ENCODE results near the gene CGREF1. TPM values are rescaled to one million over a fixed set of nuclear protein-coding genes. Genes with fewer than 3 reads are reported as not detected.

CGREF1 gene
- total and polyA plus RNA-seq, 9 donors, result 0.76 to 6.7 (median 2.2) TPM

DNA sequence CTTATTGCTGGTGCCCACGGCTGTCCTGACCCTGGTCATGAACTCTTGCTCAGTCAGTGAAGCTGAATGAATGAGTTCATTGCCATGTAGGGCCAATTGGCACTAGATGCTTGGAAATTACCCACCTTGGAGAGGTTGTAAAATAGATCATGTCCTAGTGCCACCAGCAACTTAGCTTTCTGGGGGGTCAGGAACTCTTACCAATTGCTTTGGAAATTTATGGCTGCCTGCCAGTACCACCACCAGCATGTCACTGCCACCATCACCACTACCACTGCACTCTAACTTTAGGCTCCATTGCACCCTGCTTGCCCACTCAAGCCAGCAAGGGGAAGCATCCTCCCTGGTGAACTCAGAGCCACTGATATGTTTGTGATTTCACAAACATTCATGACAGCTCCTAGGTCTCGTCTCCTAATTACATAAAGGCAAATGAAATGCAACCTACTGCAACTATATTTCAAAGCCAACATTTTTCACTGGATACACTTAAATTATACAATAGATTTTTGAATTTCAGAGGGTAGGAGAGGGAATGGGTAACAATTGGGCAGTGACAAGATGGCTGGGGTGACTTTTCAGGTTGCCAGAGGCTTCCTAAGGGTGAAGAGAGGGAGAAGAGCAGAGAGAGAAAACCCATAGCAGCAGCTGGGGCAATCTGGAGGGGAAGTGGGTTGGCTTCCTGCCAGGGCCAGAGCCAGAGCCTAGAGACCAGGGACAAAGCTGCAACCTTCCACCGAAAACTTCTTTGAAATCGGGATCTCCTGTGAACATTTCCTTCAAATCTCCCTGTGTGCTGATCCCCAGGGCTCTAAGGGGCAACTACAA is 44.0 kb downstream of the CGREF1 start:
- H3K4me1 ChIP-seq (ENCODE audit: control insufficient read depth, insufficient read depth, low read length), result peaks cover 79% of the 10 kb centered on the region
- peak overlapping the region; percentile 56 for H3K27ac ChIP-seq (ENCODE audit: low read length)
- WGBS (ENCODE audit: insufficient coverage), result 55% methylated on average over 3 of the region's 4 CpGs
- H3K9me3 ChIP-seq (replicated peaks; ENCODE audit: control insufficient read depth, low read depth, low read length), result no peaks in the 10 kb centered on the region
- no peaks in the 10 kb centered on the region for H3K27me3 ChIP-seq (ENCODE audit: control insufficient read depth, insufficient read depth, low read length)
- peak; percentile 67 for DNase-seq
- H3K4me3 ChIP-seq (ENCODE audit: low read length), result no peak overlapping the region
- peaks cover 2% of the 10 kb centered on the region for H3K36me3 ChIP-seq (ENCODE audit: control insufficient read depth, insufficient read depth, low read length)

DNA sequence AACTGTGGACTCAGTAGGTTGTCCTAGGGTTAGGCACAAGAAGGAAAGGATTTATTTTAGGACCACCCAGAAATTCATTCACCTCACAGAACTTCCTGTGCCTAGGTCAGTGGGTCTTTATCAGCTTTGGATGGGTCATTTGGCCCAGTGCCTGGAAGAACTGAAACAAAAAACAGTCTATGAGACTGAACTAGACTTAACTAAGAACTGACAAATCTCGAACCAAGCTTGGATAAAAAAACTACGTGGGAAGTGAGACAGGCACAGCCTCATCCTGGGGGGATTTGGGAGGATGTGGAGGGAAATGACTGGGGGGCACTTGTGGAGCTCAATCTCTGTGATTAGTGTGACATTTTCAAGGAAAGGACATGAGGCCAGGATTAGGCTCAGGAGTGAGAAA is 45.1 kb downstream of the CGREF1 start:
- H3K4me3 ChIP-seq (ENCODE audit: low read length), result no peak overlapping the region
- 55% methylated on average over 2 of the region's 2 CpGs for WGBS (ENCODE audit: insufficient coverage)
- peak overlapping the region; percentile 9 for H3K27ac ChIP-seq (ENCODE audit: low read length)
- H3K36me3 ChIP-seq (ENCODE audit: control insufficient read depth, insufficient read depth, low read length), result peaks cover 13% of the 10 kb centered on the region
- DNase-seq, result no peak
- H3K27me3 ChIP-seq (ENCODE audit: control insufficient read depth, insufficient read depth, low read length), result no peaks in the 10 kb centered on the region
- H3K4me1 ChIP-seq (ENCODE audit: control insufficient read depth, insufficient read depth, low read length), result peaks cover 75% of the 10 kb centered on the region
- no peaks in the 10 kb centered on the region for H3K9me3 ChIP-seq (replicated peaks; ENCODE audit: control insufficient read depth, low read depth, low read length)

DNA sequence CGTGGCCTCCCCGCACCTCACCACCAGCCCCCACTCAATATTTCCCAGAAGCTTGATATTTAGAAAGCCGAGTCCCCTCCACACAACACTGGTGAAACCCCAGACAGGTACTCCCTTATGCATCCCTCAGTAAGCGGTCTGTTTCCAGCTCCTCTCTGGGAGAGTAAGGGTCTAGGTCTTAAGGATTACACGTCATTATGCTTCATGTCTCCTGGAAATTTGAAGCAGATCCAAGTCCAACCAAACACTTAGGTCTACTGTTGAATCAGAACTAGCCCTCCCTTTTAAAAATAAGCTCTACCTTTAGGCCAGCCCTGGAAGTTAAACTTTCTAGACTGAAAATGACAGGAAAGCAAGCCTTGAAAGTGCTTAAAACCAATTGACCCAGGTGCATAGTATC is 46.0 kb downstream of the CGREF1 start:
- peaks cover 73% of the 10 kb centered on the region for H3K4me1 ChIP-seq (ENCODE audit: control insufficient read depth, insufficient read depth, low read length)
- no peaks in the 10 kb centered on the region for H3K27me3 ChIP-seq (ENCODE audit: control insufficient read depth, insufficient read depth, low read length)
- H3K36me3 ChIP-seq (ENCODE audit: control insufficient read depth, insufficient read depth, low read length), result peaks cover 21% of the 10 kb centered on the region
- H3K27ac ChIP-seq (ENCODE audit: low read length), result peak overlapping the region; percentile 98
- WGBS (ENCODE audit: insufficient coverage), result 15% methylated on average over 2 of the region's 5 CpGs
- H3K9me3 ChIP-seq (replicated peaks; ENCODE audit: control insufficient read depth, low read depth, low read length), result no peaks in the 10 kb centered on the region
- no peak overlapping the region for H3K4me3 ChIP-seq (ENCODE audit: low read length)
- DNase-seq, result peak; percentile 69

DNA sequence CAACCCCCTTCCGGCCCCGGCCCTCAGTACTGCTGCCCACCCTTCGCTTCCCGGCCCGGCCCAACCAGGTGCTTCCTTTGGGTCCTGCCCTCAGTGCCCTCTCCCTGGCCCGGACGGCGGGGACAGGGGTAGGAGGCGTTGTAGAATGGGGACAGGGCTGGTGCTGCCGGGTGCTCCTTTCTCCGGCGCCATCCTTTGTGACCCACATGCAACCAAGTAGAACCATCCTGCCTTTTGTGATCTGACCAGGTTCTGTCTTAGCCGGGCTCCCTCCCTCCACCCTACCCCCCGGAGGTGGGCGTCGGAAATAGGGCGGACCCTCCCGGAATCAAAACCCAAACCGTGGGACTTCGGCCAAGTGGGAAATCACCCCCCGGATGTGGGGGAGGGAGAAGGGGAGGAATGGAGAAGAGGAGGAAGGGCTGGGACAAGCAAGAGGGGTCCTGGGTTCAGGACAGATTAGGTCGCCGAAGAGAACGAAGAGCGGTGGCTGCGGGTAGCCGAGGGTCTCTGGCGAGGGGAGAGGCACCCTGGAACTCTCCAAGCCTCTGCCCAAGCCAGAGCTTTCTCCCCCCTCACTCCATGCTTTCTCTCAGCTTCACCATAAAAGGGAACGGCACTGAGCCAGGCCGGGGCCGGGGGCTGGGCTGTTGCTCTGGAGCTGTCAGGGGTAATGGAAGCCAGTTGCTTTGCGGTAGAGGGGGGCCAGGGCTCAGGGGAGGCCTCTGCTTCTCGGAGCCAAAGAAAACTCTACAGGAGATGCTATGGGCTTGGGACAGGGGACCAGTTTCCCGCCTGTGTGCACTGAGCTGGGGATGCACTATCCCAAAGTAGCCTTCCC is 46.7 kb downstream of the CGREF1 start:
- peak overlapping the region; percentile 70 for H3K4me3 ChIP-seq (ENCODE audit: low read length)
- no peaks in the 10 kb centered on the region for H3K27me3 ChIP-seq (ENCODE audit: control insufficient read depth, insufficient read depth, low read length)
- H3K27ac ChIP-seq (ENCODE audit: low read length), result peak overlapping the region; percentile 98
- WGBS (ENCODE audit: insufficient coverage), result 3% methylated on average over 12 of the region's 34 CpGs
- peaks cover 25% of the 10 kb centered on the region for H3K36me3 ChIP-seq (ENCODE audit: control insufficient read depth, insufficient read depth, low read length)
- peaks cover 67% of the 10 kb centered on the region for H3K4me1 ChIP-seq (ENCODE audit: control insufficient read depth, insufficient read depth, low read length)
- DNase-seq, result peak; percentile 88
- H3K9me3 ChIP-seq (replicated peaks; ENCODE audit: control insufficient read depth, low read depth, low read length), result no peaks in the 10 kb centered on the region

DNA sequence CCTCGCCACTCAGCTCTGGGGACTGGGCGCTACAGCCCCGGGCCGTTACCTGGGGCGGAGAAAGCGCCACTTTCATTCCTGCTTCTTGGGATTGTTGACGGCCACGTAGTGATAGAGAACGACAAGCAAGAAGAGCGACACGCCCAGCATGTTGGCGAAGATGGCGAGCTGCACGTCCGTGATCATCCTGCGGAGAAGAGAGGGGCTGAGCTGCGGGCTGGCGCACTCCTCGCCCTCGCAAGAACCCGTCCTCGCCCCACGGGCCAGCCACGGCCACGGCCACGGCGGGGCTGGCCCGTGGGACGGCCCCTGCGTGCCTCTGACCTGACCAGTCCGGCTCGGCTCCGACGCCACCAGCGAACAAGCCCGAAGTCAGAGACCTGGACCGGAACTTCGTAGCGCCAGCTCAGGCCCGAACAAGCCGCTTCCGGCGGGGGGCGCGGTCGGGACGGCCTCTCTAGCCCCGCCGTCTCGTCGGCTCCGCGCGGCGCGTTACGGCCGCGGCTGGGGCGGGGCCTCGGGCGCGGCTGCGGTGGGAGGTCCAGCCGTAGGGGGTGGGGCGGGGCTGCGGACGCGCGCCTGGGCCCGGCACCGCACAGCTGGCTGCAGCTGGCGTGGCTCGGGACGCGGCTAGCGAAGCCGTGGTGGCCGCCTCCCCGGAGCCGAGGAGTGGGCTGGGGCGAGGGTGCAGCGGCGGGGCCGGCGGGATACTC is 47.5 kb downstream of the CGREF1 start, which contains the start of gene OST4:
OST4 (minus strand) TSS at position 378 of the 713 bp plus-strand sequence.
- H3K4me3 ChIP-seq (ENCODE audit: low read length), result peak within 1 kb of the TSS; percentile 70
- WGBS (ENCODE audit: insufficient coverage), result under 1% methylated on average over 86 of the region's 86 CpGs
- H3K27ac ChIP-seq (ENCODE audit: low read length), result peak within 1 kb of the TSS; percentile 98
- H3K4me1 ChIP-seq (ENCODE audit: control insufficient read depth, insufficient read depth, low read length), result peaks cover 61% of the 10 kb centered on the region
- H3K36me3 ChIP-seq (ENCODE audit: control insufficient read depth, insufficient read depth, low read length), result peaks cover 26% of the 10 kb centered on the region
- H3K9me3 ChIP-seq (replicated peaks; ENCODE audit: control insufficient read depth, low read depth, low read length), result no peaks in the 10 kb centered on the region
- peak; percentile 98 for DNase-seq
- H3K27me3 ChIP-seq (ENCODE audit: control insufficient read depth, insufficient read depth, low read length), result no peaks in the 10 kb centered on the region

DNA sequence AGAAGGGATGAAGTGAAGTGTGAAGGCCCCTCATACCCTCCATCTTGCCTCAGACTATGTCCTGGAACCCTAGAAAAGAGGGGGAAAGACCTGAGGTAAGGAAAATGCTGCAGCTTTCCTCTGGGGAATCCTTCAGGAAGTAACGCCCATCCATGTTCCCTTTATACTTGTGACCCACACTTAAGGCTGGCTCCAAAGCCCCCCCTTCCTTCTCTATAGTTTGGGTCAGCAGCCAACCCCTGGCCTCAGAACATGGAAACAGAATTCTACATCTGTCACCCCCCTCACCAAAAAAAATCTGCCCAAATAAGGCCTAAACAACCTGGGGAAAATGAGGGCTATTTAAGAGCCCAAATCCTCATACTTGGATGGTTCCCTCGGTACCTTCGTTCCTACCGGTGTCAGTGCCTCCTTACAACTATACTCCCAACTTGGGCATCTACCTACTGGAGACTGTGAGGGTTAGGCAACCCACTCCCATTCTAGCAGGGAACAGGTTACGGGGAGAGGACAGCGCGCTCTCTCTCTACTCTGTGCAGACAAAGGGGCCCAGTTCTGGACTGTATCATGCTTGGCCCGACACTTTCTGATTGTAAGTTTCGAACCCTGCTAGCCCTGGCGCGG is 48.2 kb downstream of the CGREF1 start:
- peak overlapping the region; percentile 75 for H3K27ac ChIP-seq (ENCODE audit: low read length)
- H3K27me3 ChIP-seq (ENCODE audit: control insufficient read depth, insufficient read depth, low read length), result no peaks in the 10 kb centered on the region
- no peaks in the 10 kb centered on the region for H3K9me3 ChIP-seq (replicated peaks; ENCODE audit: control insufficient read depth, low read depth, low read length)
- DNase-seq, result no peak
- peaks cover 54% of the 10 kb centered on the region for H3K4me1 ChIP-seq (ENCODE audit: control insufficient read depth, insufficient read depth, low read length)
- H3K4me3 ChIP-seq (ENCODE audit: low read length), result peak overlapping the region; percentile 59
- WGBS (ENCODE audit: insufficient coverage), result 4% methylated on average over 8 of the region's 11 CpGs
- peaks cover 26% of the 10 kb centered on the region for H3K36me3 ChIP-seq (ENCODE audit: control insufficient read depth, insufficient read depth, low read length)

DNA sequence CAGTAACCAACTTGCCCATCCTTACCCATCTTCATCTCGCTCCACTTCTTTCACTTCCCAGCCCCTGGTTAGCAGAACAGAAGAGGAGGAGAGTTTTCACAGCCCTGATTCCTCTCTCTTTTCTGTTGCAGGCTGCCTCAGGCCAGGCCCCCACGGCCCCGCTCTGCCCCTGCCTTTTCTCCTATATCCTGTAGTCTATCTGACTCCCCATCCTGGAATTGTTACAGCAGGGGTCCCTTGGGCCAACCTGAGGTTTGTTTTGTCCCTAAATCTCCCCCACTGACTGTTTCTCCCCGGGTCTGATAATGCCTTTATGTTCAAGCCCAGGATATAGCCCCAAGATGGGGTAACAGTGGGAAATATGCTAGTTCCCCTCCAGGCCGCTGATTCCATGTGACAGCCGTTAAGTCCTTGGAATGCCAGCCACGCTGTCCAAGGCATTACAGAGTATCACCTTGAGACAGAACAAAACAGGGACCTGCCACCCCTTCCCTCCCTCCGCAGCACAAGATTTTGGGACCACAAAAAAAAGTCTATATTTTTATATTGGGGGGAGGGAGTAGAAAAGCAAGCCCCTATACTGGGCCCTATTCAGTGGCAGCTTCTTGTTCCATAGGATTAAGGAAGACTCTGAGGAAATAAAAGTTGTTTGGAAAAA is 48.8 kb downstream of the CGREF1 start:
- no peak overlapping the region for H3K27ac ChIP-seq (ENCODE audit: low read length)
- H3K4me3 ChIP-seq (ENCODE audit: low read length), result peak overlapping the region; percentile 59
- peaks cover 48% of the 10 kb centered on the region for H3K4me1 ChIP-seq (ENCODE audit: control insufficient read depth, insufficient read depth, low read length)
- no peak for DNase-seq
- WGBS (ENCODE audit: insufficient coverage), result 60% methylated on average over 3 of the region's 8 CpGs
- H3K9me3 ChIP-seq (replicated peaks; ENCODE audit: control insufficient read depth, low read depth, low read length), result no peaks in the 10 kb centered on the region
- H3K27me3 ChIP-seq (ENCODE audit: control insufficient read depth, insufficient read depth, low read length), result no peaks in the 10 kb centered on the region
- peaks cover 27% of the 10 kb centered on the region for H3K36me3 ChIP-seq (ENCODE audit: control insufficient read depth, insufficient read depth, low read length)

DNA sequence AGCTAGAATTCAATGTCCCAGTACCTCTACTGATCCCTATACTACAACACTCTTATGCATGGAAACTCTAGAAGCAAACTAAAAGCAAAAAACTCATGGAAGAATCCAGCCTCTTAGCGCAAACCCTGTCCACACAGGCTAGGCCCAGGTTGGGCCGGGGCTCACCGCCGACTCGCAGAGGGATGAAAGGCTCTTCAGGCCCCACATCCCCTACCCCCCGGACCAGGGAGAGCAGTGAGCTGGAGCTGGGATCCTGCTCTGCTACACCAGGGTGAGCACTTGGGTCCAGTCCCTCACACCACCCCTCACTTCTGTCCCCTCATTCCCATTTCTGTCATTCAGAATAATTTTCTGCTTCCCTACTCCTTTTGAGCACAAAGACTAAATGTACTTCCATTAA is 49.5 kb downstream of the CGREF1 start:
- DNase-seq, result no peak
- H3K27ac ChIP-seq (ENCODE audit: low read length), result no peak overlapping the region
- no peaks in the 10 kb centered on the region for H3K27me3 ChIP-seq (ENCODE audit: control insufficient read depth, insufficient read depth, low read length)
- 95% methylated on average over 6 of the region's 6 CpGs for WGBS (ENCODE audit: insufficient coverage)
- no peaks in the 10 kb centered on the region for H3K9me3 ChIP-seq (replicated peaks; ENCODE audit: control insufficient read depth, low read depth, low read length)
- H3K4me1 ChIP-seq (ENCODE audit: control insufficient read depth, insufficient read depth, low read length), result peaks cover 41% of the 10 kb centered on the region
- H3K4me3 ChIP-seq (ENCODE audit: low read length), result no peak overlapping the region
- H3K36me3 ChIP-seq (ENCODE audit: control insufficient read depth, insufficient read depth, low read length), result peaks cover 30% of the 10 kb centered on the region

DNA sequence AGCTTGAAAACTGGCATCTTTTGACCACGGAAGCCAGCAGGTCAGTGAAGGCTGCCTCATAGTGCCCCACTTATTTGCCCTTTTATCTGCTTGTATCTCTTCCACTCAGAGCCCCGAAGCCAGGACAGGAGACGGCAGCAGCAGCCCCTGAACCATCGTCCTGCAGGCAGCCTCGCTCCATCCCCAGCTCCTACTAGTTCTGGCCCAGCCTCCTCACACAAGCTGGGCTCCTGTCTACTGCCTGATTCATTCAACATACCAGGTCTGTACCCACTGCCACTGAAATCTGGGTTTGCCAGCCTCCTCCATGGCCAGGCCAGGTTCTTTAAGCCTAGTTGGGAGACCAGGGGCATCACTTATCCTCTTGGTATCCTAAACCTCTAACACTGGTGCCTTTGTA is 51.5 kb downstream of the CGREF1 start:
- H3K9me3 ChIP-seq (replicated peaks; ENCODE audit: control insufficient read depth, low read depth, low read length), result no peaks in the 10 kb centered on the region
- WGBS (ENCODE audit: insufficient coverage), result 94% methylated on average over 4 of the region's 5 CpGs
- H3K27me3 ChIP-seq (ENCODE audit: control insufficient read depth, insufficient read depth, low read length), result no peaks in the 10 kb centered on the region
- peaks cover 23% of the 10 kb centered on the region for H3K4me1 ChIP-seq (ENCODE audit: control insufficient read depth, insufficient read depth, low read length)
- no peak overlapping the region for H3K27ac ChIP-seq (ENCODE audit: low read length)
- H3K4me3 ChIP-seq (ENCODE audit: low read length), result no peak overlapping the region
- peaks cover 30% of the 10 kb centered on the region for H3K36me3 ChIP-seq (ENCODE audit: control insufficient read depth, insufficient read depth, low read length)
- no peak for DNase-seq

All from muscle of leg (tissue), 11 donors.